Measurements from ENCODE around the gene GNAQ. TPM values are rescaled to one million over a fixed set of nuclear protein-coding genes. Genes with fewer than 3 reads are reported as not detected.

GNAQ gene
- total RNA-seq, 4 donors from 2014 or later, result 18.1 to 35.1 (median 24.0) TPM

- Histone ChIP-seq H3K9me3 (no peaks in the 10 kb centered on the region), H3K27me3 (no peaks in the 10 kb centered on the region), H3K4me3 (no peak overlapping the region), H3K27ac (no peak overlapping the region), H3K36me3 (peaks cover 0 to 3% (median 0%) of the 10 kb centered on the region in 3 donors), H3K4me1 (peaks cover 0 to 53% (median 2%) of the 10 kb centered on the region in 3 donors)
- DNase-seq, result no peak
- TF ChIP-seq POLR2A (IDR thresholded peaks at IDR 0.05) (no peak), CTCF (IDR thresholded peaks at IDR 0.05) (no peak)
- intact Hi-C loops (cut with DNase I), result no loop called here
- 85 to 86% methylated on average over 2 of the region's 2 CpGs for WGBS, 2 donors
Observed at GRCh38 chr9:78000221-78000620, 31.4 kb downstream of the GNAQ start.

- no peaks in the 10 kb centered on the region for H3K9me3 ChIP-seq
- intact Hi-C loops (cut with DNase I), result no loop called here
- peaks cover 0 to 53% (median 2%) of the 10 kb centered on the region in 3 donors for H3K4me1 ChIP-seq
- WGBS, 2 donors, result 38 to 43% methylated on average over 2 of the region's 2 CpGs
- no peak for DNase-seq
- H3K4me3 ChIP-seq, result no peak overlapping the region
- peak overlapping the region in 1 of 4 donors; percentile 2 for H3K27ac ChIP-seq
- peaks cover 0 to 3% (median 0%) of the 10 kb centered on the region in 3 donors for H3K36me3 ChIP-seq
- no peaks in the 10 kb centered on the region for H3K27me3 ChIP-seq
- no peak for TF ChIP-seq CTCF (IDR thresholded peaks at IDR 0.05)
- no peak for TF ChIP-seq POLR2A (IDR thresholded peaks at IDR 0.05)
Observed at GRCh38 chr9:77999231-77999631, 32.4 kb downstream of the GNAQ start.

GRCh38 chr9:77997611-77998284 is 33.9 kb downstream of the GNAQ start:
- Histone ChIP-seq H3K27me3 (no peaks in the 10 kb centered on the region), H3K27ac (peak overlapping the region in 2 of 4 donors; percentile 1 to 5), H3K9me3 (no peaks in the 10 kb centered on the region), H3K36me3 (peaks cover 0 to 3% (median 0%) of the 10 kb centered on the region in 3 donors), H3K4me3 (no peak overlapping the region), H3K4me1 (peaks cover 0 to 42% (median 2%) of the 10 kb centered on the region in 3 donors)
- DNase-seq, result no peak
- intact Hi-C loops (cut with DNase I), result no loop called here
- no peak for TF ChIP-seq POLR2A (IDR thresholded peaks at IDR 0.05)
- no peak for TF ChIP-seq CTCF (IDR thresholded peaks at IDR 0.05)
- WGBS, 2 donors, result 70 to 71% methylated on average over 11 to 16 of the region's 16 CpGs

- peaks cover 0 to 7% (median 0%) of the 10 kb centered on the region in 3 donors for H3K36me3 ChIP-seq
- intact Hi-C loops (cut with DNase I), result no loop called here
- H3K4me1 ChIP-seq, result peaks cover 0 to 42% (median 2%) of the 10 kb centered on the region in 3 donors
- H3K27me3 ChIP-seq, result no peaks in the 10 kb centered on the region
- no peak for TF ChIP-seq CTCF (IDR thresholded peaks at IDR 0.05)
- TF ChIP-seq POLR2A (IDR thresholded peaks at IDR 0.05), result no peak
- WGBS, 2 donors, result 81 to 95% methylated on average over 2 of the region's 2 CpGs
- H3K27ac ChIP-seq, result no peak overlapping the region
- no peak for DNase-seq
- H3K9me3 ChIP-seq, result no peaks in the 10 kb centered on the region
- no peak overlapping the region for H3K4me3 ChIP-seq
Observed at GRCh38 chr9:77996696-77997095, 34.9 kb downstream of the GNAQ start.

GRCh38 chr9:77991191-77991590 is 40.4 kb downstream of the GNAQ start:
- DNase-seq, result no peak
- Histone ChIP-seq H3K4me3 (no peak overlapping the region), H3K36me3 (peaks cover 0 to 5% (median 3%) of the 10 kb centered on the region in 3 donors), H3K27me3 (no peaks in the 10 kb centered on the region), H3K4me1 (peaks cover 0 to 26% (median 10%) of the 10 kb centered on the region in 3 donors), H3K27ac (no peak overlapping the region), H3K9me3 (no peaks in the 10 kb centered on the region)
- 61 to 86% methylated on average over 5 of the region's 5 CpGs for WGBS, 2 donors
- TF ChIP-seq POLR2A (IDR thresholded peaks at IDR 0.05), result no peak
- no peak for TF ChIP-seq CTCF (IDR thresholded peaks at IDR 0.05)
- intact Hi-C loops (cut with DNase I), result no loop called here
